ENCODE results near the gene DENND1C. TPM values are rescaled to one million over a fixed set of nuclear protein-coding genes. Genes with fewer than 3 reads are reported as not detected.

The DENND1C gene
- total RNA-seq, 2 experiments from 2014 or later, result 40.9 to 68.3 TPM

DNA sequence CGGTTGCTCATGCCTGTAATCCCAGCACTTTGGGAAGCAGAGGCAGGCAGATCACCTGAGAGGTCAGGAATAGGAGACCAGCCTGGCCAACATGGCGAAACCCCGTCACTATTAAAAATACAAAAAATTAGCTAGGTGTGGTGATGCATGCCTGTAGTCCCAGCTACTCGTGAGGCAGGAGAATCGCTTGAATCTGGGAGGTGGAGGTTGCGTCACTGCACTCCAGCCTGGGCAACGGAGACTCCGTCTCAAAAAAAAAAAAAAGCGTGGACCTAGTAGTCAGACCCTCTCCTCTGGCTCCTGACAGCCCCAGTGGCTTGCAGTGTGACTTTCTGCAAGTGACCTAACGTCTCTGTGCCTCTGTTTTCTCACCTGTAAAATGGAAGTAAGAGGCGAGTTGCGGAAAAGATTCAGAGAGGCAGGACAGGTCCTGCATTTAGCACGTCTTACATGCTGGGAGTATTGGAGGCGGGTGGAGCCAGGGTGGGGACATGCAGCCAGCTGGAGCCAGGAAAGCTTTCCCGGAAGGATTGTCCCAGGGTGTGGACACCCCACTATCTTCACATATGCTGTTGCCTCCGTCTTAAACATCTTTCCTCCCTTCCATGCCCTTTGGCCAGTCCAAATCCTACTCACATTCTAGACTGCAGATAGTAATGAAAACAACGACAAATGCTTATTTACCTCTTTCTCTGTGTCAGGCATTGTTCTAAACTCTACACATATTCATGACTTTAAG, 17.6 kb upstream of the DENND1C start:
- peaks cover 31% of the 10 kb centered on the region for H3K4me1 ChIP-seq (ENCODE audit: insufficient read depth, low read length, poor library complexity, severe bottlenecking)
- POLR2A ChIA-PET, result interaction anchor here (0.7 kb wide), 1 partner anchor 74 kb away, joined by 3 read pairs; no protein-coding TSS in a partner anchor
- no peak overlapping the region; the same call in 1 of the 2 replicates for H3K4me2 ChIP-seq (ENCODE audit: low read length)
- H3K9me2 ChIP-seq (ENCODE audit: insufficient read depth, low read length), result no peaks in the 10 kb centered on the region
- no peak overlapping the region for H2AFZ ChIP-seq (ENCODE audit: low read length)
- no peak overlapping the region for H3K4me3 ChIP-seq (ENCODE audit: low read depth, low read length, poor library complexity, severe bottlenecking)
- CTCF ChIA-PET (ENCODE audit: unreplicated experiment), result no interaction called here
- BruUV-seq (replicated peaks), result no TSS peak
- no peaks in the 10 kb centered on the region for H3K9me3 ChIP-seq (ENCODE audit: low read length)
- H3K79me2 ChIP-seq (ENCODE audit: insufficient read depth, low read depth, low read length), result no peaks in the 10 kb centered on the region
- DNase-seq (ENCODE audit: low spot score), result no peak
- H3K27ac ChIP-seq (ENCODE audit: low read depth, low read length, poor library complexity, severe bottlenecking), result no peak overlapping the region
- intact Hi-C loops (cut with micrococcal nuclease; ENCODE audit: unreplicated experiment), result no loop called here
- H3K36me3 ChIP-seq (ENCODE audit: insufficient read depth, low read length), result no peaks in the 10 kb centered on the region
- no peaks in the 10 kb centered on the region for H4K20me1 ChIP-seq (ENCODE audit: insufficient read depth, low read length)
- TF ChIP-seq EZH2phosphoT487 (IDR thresholded peaks at IDR 0.05; ENCODE audit: borderline replicate concordance, low read depth, low read length), result no peak
- TF ChIP-seq, protein P1, sequence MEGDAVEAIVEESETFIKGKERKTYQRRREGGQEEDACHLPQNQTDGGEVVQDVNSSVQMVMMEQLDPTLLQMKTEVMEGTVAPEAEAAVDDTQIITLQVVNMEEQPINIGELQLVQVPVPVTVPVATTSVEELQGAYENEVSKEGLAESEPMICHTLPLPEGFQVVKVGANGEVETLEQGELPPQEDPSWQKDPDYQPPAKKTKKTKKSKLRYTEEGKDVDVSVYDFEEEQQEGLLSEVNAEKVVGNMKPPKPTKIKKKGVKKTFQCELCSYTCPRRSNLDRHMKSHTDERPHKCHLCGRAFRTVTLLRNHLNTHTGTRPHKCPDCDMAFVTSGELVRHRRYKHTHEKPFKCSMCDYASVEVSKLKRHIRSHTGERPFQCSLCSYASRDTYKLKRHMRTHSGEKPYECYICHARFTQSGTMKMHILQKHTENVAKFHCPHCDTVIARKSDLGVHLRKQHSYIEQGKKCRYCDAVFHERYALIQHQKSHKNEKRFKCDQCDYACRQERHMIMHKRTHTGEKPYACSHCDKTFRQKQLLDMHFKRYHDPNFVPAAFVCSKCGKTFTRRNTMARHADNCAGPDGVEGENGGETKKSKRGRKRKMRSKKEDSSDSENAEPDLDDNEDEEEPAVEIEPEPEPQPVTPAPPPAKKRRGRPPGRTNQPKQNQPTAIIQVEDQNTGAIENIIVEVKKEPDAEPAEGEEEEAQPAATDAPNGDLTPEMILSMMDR (conservative IDR thresholded peaks at IDR 0.05; ENCODE audit: low read length), result no peak

DNA sequence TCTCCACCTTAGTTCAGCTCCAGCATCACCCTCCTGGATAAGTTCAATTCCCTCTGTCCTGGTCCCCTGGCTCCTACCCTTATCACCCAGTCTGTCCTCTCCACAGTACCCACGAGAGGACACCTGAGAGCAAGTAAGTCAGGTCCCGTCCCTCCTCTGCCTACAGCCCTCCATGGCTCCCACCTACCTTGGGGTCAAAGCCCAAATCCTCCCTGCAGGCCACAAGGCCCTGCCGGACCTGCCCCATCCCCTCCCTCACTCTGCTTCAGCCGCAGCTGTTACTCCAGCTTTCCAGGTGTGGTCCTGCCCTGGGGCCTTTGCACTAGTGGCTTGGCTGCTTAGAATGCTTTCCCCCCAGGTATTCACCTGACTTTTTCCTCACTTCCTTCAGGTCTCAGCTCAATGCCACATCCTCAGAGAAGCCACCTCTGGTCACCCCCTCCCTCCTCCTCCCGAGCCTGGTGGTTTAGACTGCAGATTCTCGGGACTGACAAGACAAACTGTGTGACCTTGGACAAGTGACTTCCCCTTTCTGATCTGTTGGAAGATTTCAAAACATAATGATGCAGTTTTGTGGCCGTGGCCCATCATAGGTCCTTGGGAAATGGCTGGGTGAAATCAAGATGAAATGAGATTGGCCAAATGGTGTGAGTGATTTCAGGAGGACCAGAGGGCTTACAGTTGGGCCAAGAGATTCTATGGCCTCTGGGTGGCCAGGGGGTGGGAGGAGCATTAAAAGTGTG, 16.9 kb upstream of the DENND1C start:
- H3K36me3 ChIP-seq (ENCODE audit: insufficient read depth, low read length), result no peaks in the 10 kb centered on the region
- no peaks in the 10 kb centered on the region for H3K79me2 ChIP-seq (ENCODE audit: insufficient read depth, low read depth, low read length)
- H3K4me2 ChIP-seq (ENCODE audit: low read length), result no peak overlapping the region
- H3K27ac ChIP-seq (ENCODE audit: low read depth, low read length, poor library complexity, severe bottlenecking), result no peak overlapping the region
- H2AFZ ChIP-seq (ENCODE audit: low read length), result no peak overlapping the region
- no peak overlapping the region for H3K4me3 ChIP-seq (ENCODE audit: low read depth, low read length, poor library complexity, severe bottlenecking)
- no TSS peak for BruUV-seq (replicated peaks)
- TF ChIP-seq, protein P1 (conservative IDR thresholded peaks at IDR 0.05; ENCODE audit: low read length), result no peak
- TF ChIP-seq EZH2phosphoT487 (IDR thresholded peaks at IDR 0.05; ENCODE audit: borderline replicate concordance, low read depth, low read length), result no peak
- H3K9me3 ChIP-seq (ENCODE audit: low read length), result no peaks in the 10 kb centered on the region
- intact Hi-C loops (cut with micrococcal nuclease; ENCODE audit: unreplicated experiment), result no loop called here
- ChIA-PET CTCF (ENCODE audit: unreplicated experiment) (no interaction called here), POLR2A (interaction anchor here (0.7 kb wide), 1 partner anchor 73 kb away, joined by 3 read pairs; no protein-coding TSS in a partner anchor)
- H4K20me1 ChIP-seq (ENCODE audit: insufficient read depth, low read length), result no peaks in the 10 kb centered on the region
- peaks cover 25% of the 10 kb centered on the region for H3K4me1 ChIP-seq (ENCODE audit: insufficient read depth, low read length, poor library complexity, severe bottlenecking)
- DNase-seq (ENCODE audit: low spot score), result no peak
- H3K9me2 ChIP-seq (ENCODE audit: insufficient read depth, low read length), result no peaks in the 10 kb centered on the region

DNA sequence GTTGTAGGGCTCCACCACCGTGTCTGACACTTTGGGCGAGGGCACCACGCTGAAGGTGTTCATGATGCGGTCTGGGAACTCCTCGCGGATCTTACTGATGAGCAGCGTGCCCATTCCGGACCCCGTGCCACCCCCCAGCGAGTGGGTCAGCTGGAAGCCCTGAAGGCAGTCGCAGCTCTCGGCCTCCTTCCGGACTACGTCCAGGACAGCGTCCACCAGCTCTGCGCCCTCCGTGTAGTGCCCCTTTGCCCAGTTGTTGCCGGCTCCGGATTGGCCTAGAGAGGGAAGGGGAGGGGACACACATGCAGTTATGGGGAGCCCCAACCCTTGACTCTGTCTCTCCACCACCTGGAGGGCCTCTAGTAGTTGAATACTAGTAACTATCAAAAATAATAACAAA, 14.4 kb upstream of the DENND1C start:
- Histone ChIP-seq H3K79me2 (ENCODE audit: insufficient read depth, low read depth, low read length) (no peaks in the 10 kb centered on the region), H3K9me2 (ENCODE audit: insufficient read depth, low read length) (no peaks in the 10 kb centered on the region), H2AFZ (ENCODE audit: low read length) (no peak overlapping the region), H3K4me1 (ENCODE audit: insufficient read depth, low read length, poor library complexity, severe bottlenecking) (peaks cover 7% of the 10 kb centered on the region), H3K9me3 (ENCODE audit: low read length) (peaks cover 5% of the 10 kb centered on the region; the same call in 1 of the 2 replicates), H4K20me1 (ENCODE audit: insufficient read depth, low read length) (no peaks in the 10 kb centered on the region), H3K36me3 (ENCODE audit: insufficient read depth, low read length) (no peaks in the 10 kb centered on the region), H3K4me3 (ENCODE audit: low read depth, low read length, poor library complexity, severe bottlenecking) (no peak overlapping the region), H3K4me2 (ENCODE audit: low read length) (no peak overlapping the region), H3K27ac (ENCODE audit: low read depth, low read length, poor library complexity, severe bottlenecking) (no peak overlapping the region)
- BruUV-seq (replicated peaks), result no TSS peak
- intact Hi-C loops (cut with micrococcal nuclease; ENCODE audit: unreplicated experiment), result no loop called here
- no peak for DNase-seq (ENCODE audit: low spot score)
- TF ChIP-seq, protein P1 (conservative IDR thresholded peaks at IDR 0.05; ENCODE audit: low read length), result no peak
- no peak for TF ChIP-seq EZH2phosphoT487 (IDR thresholded peaks at IDR 0.05; ENCODE audit: borderline replicate concordance, low read depth, low read length)
- POLR2A ChIA-PET, result no interaction called here
- CTCF ChIA-PET (ENCODE audit: unreplicated experiment), result no interaction called here

All from OCI-LY7 (cell line).